Measurements from ENCODE around the gene ALDH1A2.

The ALDH1A2 gene

GRCh38 chr15:57911247-57911646 lies 154.3 kb downstream of the ALDH1A2 start:
- H3K27me3 ChIP-seq (ENCODE audit: control insufficient read depth, insufficient read depth, low read length, poor library complexity, severe bottlenecking), result no peaks in the 10 kb centered on the region
- H3K4me1 ChIP-seq (ENCODE audit: control insufficient read depth, insufficient read depth, low read length), result no peaks in the 10 kb centered on the region
- WGBS, 2 experiments, result 49 to 55% methylated on average over 1 of the region's 1 CpG
- no peaks in the 10 kb centered on the region for H3K36me3 ChIP-seq (ENCODE audit: control insufficient read depth, insufficient read depth, low read length)
- no peak overlapping the region for H3K27ac ChIP-seq (ENCODE audit: insufficient read depth, low read depth, low read length, poor library complexity, severe bottlenecking)
- H3K9me3 ChIP-seq (ENCODE audit: control insufficient read depth, low read length), result no peaks in the 10 kb centered on the region
- H3K4me3 ChIP-seq (ENCODE audit: insufficient read depth, low read depth, low read length), result no peak overlapping the region

- Histone ChIP-seq H3K27ac (ENCODE audit: insufficient read depth, low read depth, low read length, poor library complexity, severe bottlenecking) (no peak overlapping the region), H3K4me1 (ENCODE audit: control insufficient read depth, insufficient read depth, low read length) (no peaks in the 10 kb centered on the region), H3K9me3 (ENCODE audit: control insufficient read depth, low read length) (no peaks in the 10 kb centered on the region), H3K27me3 (ENCODE audit: control insufficient read depth, insufficient read depth, low read length, poor library complexity, severe bottlenecking) (no peaks in the 10 kb centered on the region), H3K36me3 (ENCODE audit: control insufficient read depth, insufficient read depth, low read length) (no peaks in the 10 kb centered on the region), H3K4me3 (ENCODE audit: insufficient read depth, low read depth, low read length) (no peak overlapping the region)
- 92 to 93% methylated on average over 3 of the region's 3 CpGs for WGBS, 2 experiments
These were observed 154.8 kb downstream of the ALDH1A2 start for GRCh38 chr15:57910672-57911071.

GRCh38 chr15:57909388-57909787 lies 156.1 kb downstream of the ALDH1A2 start:
- WGBS, 2 experiments, result 78 to 100% methylated on average over 1 to 2 of the region's 2 CpGs
- H3K27me3 ChIP-seq (ENCODE audit: control insufficient read depth, insufficient read depth, low read length, poor library complexity, severe bottlenecking), result no peaks in the 10 kb centered on the region
- no peaks in the 10 kb centered on the region for H3K36me3 ChIP-seq (ENCODE audit: control insufficient read depth, insufficient read depth, low read length)
- H3K4me1 ChIP-seq (ENCODE audit: control insufficient read depth, insufficient read depth, low read length), result no peaks in the 10 kb centered on the region
- no peaks in the 10 kb centered on the region for H3K9me3 ChIP-seq (ENCODE audit: control insufficient read depth, low read length)
- H3K4me3 ChIP-seq (ENCODE audit: insufficient read depth, low read depth, low read length), result no peak overlapping the region
- H3K27ac ChIP-seq (ENCODE audit: insufficient read depth, low read depth, low read length, poor library complexity, severe bottlenecking), result no peak overlapping the region

GRCh38 chr15:57903626-57904025 lies 161.9 kb downstream of the ALDH1A2 start:
- WGBS, 2 experiments, result 69 to 82% methylated on average over 1 of the region's 1 CpG
- H3K27me3 ChIP-seq (ENCODE audit: control insufficient read depth, insufficient read depth, low read length, poor library complexity, severe bottlenecking), result no peaks in the 10 kb centered on the region
- no peak overlapping the region for H3K27ac ChIP-seq (ENCODE audit: insufficient read depth, low read depth, low read length, poor library complexity, severe bottlenecking)
- H3K4me3 ChIP-seq (ENCODE audit: insufficient read depth, low read depth, low read length), result no peak overlapping the region
- no peaks in the 10 kb centered on the region for H3K9me3 ChIP-seq (ENCODE audit: control insufficient read depth, low read length)
- H3K36me3 ChIP-seq (ENCODE audit: control insufficient read depth, insufficient read depth, low read length), result no peaks in the 10 kb centered on the region
- H3K4me1 ChIP-seq (ENCODE audit: control insufficient read depth, insufficient read depth, low read length), result no peaks in the 10 kb centered on the region
